Mononuclear cell (primary cell): ENCODE data around the gene ELOVL1. TPM values are rescaled to one million over a fixed set of nuclear protein-coding genes. Genes with fewer than 3 reads are reported as not detected.
"Not testable (repeated sequence)": the region's sequence is repeated elsewhere in the genome, so short reads cannot be mapped to it uniquely, and the experiment has no call there.

ENCODE experiments used
- H3K27me3 ChIP-seq: 2 replicates; pipeline ENCODE4 v1.6.0; 2011; ENCODE audit warnings: low read length, control low read depth; ENCODE audit not compliant: insufficient read depth
- H3K4me1 ChIP-seq: 2 replicates; pipeline ENCODE4 v1.5.1; 2011; ENCODE audit warnings: mild to moderate bottlenecking, low read length, control low read depth; ENCODE audit not compliant: insufficient read depth
- H3K4me3 ChIP-seq: 2 replicates; pipeline ENCODE4 v1.5.1; 2011; ENCODE audit warnings: mild to moderate bottlenecking, low read length, moderate library complexity
- H3K9me3 ChIP-seq: 2 replicates; pipeline ENCODE4 v1.5.1; 2011; ENCODE audit warnings: low read depth, mild to moderate bottlenecking, control low read depth, low read length
- total RNA-seq: library from RNA; depleted of rRNA; stranded (reverse); fragments of >200 nt; gene quantifications from one replicate; pipeline ENCODE4 v1.2.3, GENCODE V29; 2012

The ELOVL1 gene
- total RNA-seq: 18.4 TPM

- peaks cover 41% of the 10 kb centered on the region for H3K4me1 ChIP-seq
- H3K9me3 ChIP-seq: no peaks in the 10 kb centered on the region
- peak within 1 kb of the TSS; percentile 75 for H3K4me3 ChIP-seq
- H3K27me3 ChIP-seq: no peaks in the 10 kb centered on the region
Observed at GRCh38 chr1:43367904-43368645, at the start of gene ELOVL1. ELOVL1 (minus strand) TSS chr1:43368011; CDS start chr1:43365609, 2,402 bp downstream.

- no peaks in the 10 kb centered on the region for H3K4me1 ChIP-seq
- no peak overlapping the region for H3K4me3 ChIP-seq
- H3K9me3 ChIP-seq: no peaks in the 10 kb centered on the region
Observed at GRCh38 chr1:43415901-43416300, 48.1 kb upstream of the ELOVL1 start.

GRCh38 chr1:43414634-43415223 lies 46.9 kb upstream of the ELOVL1 start:
- Histone ChIP-seq H3K4me3 (no peak overlapping the region), H3K27me3 (no peaks in the 10 kb centered on the region), H3K4me1 (no peaks in the 10 kb centered on the region), H3K9me3 (no peaks in the 10 kb centered on the region)

More at GRCh38 chr1:43415901-43416300, 48.1 kb upstream of the ELOVL1 start:
- no peaks in the 10 kb centered on the region for H3K27me3 ChIP-seq

DNA sequence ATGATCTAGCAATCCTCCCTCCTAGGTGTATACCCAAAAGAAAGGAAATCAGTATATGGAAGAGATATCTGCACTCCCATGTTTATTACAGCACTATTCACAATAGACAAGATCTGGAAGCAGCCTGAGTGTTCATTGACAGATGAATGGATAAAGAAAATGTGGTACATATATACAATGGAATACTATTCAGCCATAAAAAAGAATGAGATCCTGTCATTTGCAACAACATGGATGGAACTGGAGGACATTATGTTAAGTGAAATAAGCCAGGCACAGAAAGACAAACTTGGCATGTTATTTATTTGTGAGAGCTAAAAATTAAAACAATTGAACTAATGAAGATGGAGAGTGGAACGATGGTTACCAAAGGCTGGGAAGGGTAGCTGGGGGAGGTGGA lies 45.6 kb upstream of the ELOVL1 start:
- H3K4me3 ChIP-seq, H3K4me1 ChIP-seq, H3K27me3 ChIP-seq, H3K9me3 ChIP-seq: not testable (repeated sequence)

- Histone ChIP-seq H3K4me1 (no peaks in the 10 kb centered on the region), H3K4me3 (no peak overlapping the region), H3K27me3 (no peaks in the 10 kb centered on the region), H3K9me3 (no peaks in the 10 kb centered on the region)
Observed at GRCh38 chr1:43410571-43410970, 42.8 kb upstream of the ELOVL1 start.

GRCh38 chr1:43405876-43406234 lies 38.0 kb upstream of the ELOVL1 start:
- H3K4me3 ChIP-seq: no peak overlapping the region
- no peaks in the 10 kb centered on the region for H3K4me1 ChIP-seq
- no peaks in the 10 kb centered on the region for H3K9me3 ChIP-seq
- H3K27me3 ChIP-seq: no peaks in the 10 kb centered on the region

- Histone ChIP-seq H3K9me3 (no peaks in the 10 kb centered on the region), H3K4me1 (no peaks in the 10 kb centered on the region), H3K4me3 (no peak overlapping the region), H3K27me3 (no peaks in the 10 kb centered on the region)
Observed at GRCh38 chr1:43405219-43405875, 37.5 kb upstream of the ELOVL1 start.

DNA sequence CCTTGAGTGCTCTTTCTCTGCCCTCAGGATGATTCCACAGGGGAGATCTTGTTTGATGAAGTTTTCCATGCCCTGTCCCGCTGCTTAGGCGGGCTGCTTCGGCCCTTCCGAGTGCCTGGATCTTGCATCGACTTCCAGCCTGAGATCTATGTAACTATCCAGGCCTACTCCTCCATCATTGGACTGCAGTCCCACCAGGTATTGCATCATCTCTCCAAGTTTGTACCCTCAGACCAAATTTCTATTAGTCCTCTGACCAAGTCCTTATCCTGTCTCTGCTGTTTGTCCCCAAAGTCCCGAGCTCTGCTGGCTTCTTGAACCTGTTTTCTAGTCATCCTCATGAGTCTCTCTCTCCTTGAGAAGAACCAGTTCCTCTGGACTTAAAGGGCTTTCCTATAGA lies 36.5 kb upstream of the ELOVL1 start:
- H3K9me3 ChIP-seq: no peaks in the 10 kb centered on the region
- H3K27me3 ChIP-seq: no peaks in the 10 kb centered on the region
- no peak overlapping the region for H3K4me3 ChIP-seq
- H3K4me1 ChIP-seq: no peaks in the 10 kb centered on the region

- no peak overlapping the region for H3K4me3 ChIP-seq
- H3K27me3 ChIP-seq: no peaks in the 10 kb centered on the region
- no peaks in the 10 kb centered on the region for H3K9me3 ChIP-seq
- H3K4me1 ChIP-seq: no peaks in the 10 kb centered on the region
Observed at GRCh38 chr1:43402089-43402865, 34.5 kb upstream of the ELOVL1 start.

- H3K9me3 ChIP-seq, H3K4me3 ChIP-seq, H3K27me3 ChIP-seq: not testable (repeated sequence)
Observed at GRCh38 chr1:43400441-43400840, 32.6 kb upstream of the ELOVL1 start.

GRCh38 chr1:43398227-43398626 lies 30.4 kb upstream of the ELOVL1 start:
- H3K9me3 ChIP-seq: no peaks in the 10 kb centered on the region
- H3K4me3 ChIP-seq: no peak overlapping the region
- H3K4me1 ChIP-seq: no peaks in the 10 kb centered on the region
- no peaks in the 10 kb centered on the region for H3K27me3 ChIP-seq

More at GRCh38 chr1:43400441-43400840, 32.6 kb upstream of the ELOVL1 start:
- not testable (repeated sequence) for H3K4me1 ChIP-seq

- H3K27me3 ChIP-seq: no peaks in the 10 kb centered on the region
- no peak overlapping the region for H3K4me3 ChIP-seq
- H3K9me3 ChIP-seq: no peaks in the 10 kb centered on the region
- peaks cover 1% of the 10 kb centered on the region for H3K4me1 ChIP-seq
Observed at GRCh38 chr1:43396059-43396458, 28.2 kb upstream of the ELOVL1 start.

GRCh38 chr1:43395523-43395922 lies 27.7 kb upstream of the ELOVL1 start:
- Histone ChIP-seq H3K27me3 (no peaks in the 10 kb centered on the region), H3K4me3 (no peak overlapping the region), H3K9me3 (no peaks in the 10 kb centered on the region), H3K4me1 (peaks cover 7% of the 10 kb centered on the region)

GRCh38 chr1:43392702-43393101 lies 24.9 kb upstream of the ELOVL1 start:
- H3K4me3 ChIP-seq: no peak overlapping the region
- H3K4me1 ChIP-seq: peaks cover 28% of the 10 kb centered on the region
- H3K9me3 ChIP-seq: no peaks in the 10 kb centered on the region
- H3K27me3 ChIP-seq: no peaks in the 10 kb centered on the region
